ENCODE measurements around the gene HSF5.
A peak's percentile ranks its signal among the peaks of the same experiment; 100 is the strongest.

Gene HSF5

DNA sequence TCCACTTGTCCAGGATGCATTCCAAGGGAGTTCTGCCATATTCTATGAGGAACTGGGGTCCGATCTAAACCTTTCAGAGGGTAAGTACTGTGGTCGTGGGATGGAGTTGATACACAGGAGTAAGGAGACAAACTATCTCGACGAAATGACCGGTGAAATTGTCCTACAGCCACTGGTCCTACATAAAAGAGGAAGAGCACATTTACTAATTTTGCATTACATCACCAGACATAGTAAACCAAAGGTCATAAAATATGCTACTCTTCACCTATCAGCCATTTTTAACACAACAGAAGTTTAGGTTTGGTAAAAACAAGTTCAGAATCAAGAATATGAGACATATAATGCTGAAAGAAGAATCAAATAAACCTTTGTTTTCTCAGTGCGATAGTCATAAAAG is 8.1 kb downstream of the HSF5 start:
- FAIRE-seq: no peak

DNA sequence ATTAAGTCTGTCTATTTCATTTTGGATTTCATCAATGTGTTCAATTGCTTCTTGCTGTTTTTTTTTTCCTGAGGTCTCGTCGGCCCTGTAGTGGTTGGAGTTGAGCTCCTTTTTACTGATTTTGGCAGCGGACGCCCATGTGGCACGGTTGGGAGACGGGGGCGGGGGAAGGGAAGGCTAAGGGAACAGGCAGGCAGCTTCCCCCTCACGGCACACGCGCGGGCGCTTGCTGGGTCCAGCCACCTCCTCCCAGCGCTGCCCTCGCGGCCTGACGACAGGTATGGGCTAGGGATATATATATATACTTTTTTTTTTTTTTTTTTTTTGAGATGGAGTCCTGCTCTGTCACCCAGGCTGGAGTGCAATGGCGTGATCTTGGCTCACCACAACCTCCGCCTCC is 11.4 kb downstream of the HSF5 start:
- FAIRE-seq: no peak

DNA sequence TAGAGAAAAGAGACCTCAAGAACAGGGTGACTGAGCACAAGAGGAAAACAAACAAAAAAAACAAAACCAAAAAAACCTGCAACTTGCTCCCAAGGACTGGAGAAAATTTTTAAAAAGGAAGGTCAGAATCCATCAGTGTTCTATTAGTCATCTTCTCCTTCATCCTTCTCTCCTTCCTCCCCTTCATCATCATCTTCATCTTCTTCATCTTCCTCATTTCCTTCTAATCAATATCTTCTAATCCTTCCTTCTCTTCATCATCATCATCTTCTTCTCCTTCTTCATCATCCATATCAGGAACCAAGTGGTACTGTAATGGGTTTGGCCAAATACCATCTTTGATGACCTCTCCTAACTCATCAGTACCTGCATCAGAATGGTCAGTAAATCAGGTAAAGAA is 12.2 kb downstream of the HSF5 start:
- no peak for FAIRE-seq

DNA sequence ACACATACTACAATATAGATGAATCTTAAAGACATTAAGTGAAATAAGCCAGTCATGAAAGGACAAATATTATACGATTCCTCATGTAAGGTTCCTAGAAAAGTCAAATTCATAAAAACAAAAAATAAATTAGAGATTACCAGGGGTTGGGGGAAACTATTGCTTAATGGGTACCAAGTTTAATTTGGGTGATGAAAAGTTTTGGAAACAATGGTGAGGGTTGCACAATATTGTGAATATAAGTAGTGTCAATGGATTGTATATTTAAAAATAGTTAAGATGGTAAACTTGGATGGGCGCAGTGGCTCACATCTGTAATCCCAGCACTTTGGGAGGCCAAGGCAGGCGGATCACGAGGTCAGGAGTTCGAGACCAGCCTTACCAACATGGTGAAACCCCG is 17.9 kb downstream of the HSF5 start:
- no peak for FAIRE-seq

DNA sequence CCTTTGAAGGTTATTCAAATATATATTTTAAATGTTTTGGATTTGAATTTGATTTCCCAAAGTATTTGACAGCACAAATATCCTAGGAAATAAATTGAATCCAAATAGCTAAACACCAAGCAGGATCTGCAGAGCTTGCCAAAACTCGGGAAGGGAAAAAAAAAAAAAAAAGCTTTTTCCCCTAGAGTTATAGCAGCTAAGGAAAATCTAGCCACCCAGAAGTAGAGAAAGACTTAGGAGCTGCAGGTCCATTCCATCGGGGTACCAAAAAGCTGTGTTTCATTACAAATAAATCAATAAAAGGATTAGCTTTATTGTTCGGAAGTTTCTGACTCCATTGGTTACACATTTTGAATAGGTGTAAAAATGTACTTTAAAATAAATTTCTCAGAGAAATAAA is 19.3 kb downstream of the HSF5 start:
- FAIRE-seq: no peak

DNA sequence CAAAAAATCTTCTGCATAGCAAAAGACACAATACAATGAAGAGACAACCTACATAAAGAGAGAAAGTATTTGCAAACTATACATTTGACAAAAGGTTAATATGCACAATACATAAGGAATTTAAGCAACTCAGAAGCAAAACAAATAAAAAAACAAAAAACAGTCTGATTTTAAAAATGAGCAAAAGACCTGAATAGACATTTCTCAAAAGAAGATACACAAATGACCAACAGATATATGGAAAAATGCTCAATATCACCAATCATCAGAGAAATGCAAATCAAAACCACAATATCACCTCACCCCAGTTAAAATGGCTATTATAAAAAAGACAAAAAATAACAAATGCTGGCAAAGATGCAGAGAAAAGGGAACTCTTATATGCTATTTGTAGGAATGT is 32.7 kb downstream of the HSF5 start:
- no peak for FAIRE-seq

DNA sequence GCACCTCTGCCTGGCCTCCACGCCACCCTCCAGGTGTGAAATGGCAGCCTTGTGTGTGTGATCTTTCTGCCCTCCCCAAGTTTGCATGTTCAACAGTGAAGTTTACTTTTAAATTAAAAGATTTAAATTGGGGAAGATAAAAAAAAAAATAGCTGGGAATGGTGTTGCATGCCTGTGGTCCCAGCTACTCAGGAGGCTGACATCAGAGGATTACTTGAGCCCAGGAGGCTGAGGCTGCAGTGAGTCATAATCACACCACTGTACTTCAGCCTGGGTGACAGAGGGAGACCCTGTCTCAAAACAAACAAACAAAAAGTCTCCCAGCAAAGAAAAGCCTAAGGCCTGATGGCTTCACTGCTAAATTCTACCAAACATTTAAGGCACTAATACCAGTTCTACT is 35.5 kb downstream of the HSF5 start:
- FAIRE-seq: no peak

DNA sequence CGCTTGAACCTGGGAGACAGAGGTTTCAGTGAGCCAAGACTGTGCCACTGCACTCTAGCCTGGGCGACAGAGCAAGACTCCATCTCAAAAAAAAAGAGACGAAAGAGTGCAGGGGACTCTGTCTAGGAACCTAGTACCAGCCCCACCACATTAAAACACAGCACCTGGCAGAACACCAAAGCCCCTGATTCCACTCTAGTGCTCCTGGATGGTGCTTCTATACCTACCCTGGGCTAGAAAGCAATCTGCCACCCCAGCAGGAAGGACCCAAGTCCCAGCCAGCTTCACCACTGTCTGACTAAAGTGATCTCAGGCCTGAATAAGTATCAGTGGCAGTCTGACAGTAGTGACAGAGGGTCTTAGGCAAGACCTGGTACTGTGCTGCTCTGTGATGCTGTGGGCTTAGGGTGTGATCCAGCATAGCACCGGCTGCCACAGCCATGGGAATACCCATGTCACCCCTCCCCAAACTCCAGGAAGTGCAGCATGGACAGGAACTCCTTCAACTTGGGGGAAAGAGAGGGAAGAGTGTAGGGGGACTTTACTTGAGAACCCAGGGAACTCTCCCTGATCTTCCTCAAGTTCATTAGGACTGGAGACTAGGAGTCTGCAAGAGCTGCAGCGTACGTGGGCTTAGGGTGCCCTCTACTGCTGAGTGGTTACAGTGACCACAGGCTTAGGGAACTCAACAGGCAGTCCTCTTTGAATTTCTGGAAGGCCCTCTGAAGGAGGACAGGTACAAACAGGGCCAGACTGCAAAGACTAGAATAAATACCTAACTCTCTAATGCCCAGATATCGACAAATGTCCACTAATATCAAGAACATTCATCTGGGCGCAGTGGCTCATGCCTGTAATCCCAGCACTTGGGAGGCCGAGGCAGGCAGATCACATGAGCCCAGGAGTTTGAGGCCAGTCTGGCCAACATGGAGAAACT is 40.9 kb downstream of the HSF5 start:
- no peak for FAIRE-seq

DNA sequence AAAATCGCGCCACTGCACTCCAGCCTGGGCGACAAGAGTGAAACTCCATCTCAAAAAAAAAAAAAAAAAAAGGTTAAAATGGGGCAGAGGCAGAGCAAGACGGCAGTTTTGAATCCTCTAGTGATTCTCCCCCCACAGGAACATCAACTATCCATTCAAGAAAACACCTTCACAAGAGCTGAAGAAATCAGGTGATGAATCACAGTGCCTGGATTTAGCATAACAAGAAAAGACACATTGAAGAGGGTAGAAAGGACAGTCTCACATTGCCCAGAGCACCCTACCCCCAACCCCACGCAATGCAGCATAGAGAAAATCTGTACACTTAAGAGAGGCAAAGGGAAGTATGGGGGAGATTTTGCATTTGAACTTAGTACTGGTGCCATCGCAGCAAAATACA is 42.1 kb downstream of the HSF5 start:
- FAIRE-seq: no peak

DNA sequence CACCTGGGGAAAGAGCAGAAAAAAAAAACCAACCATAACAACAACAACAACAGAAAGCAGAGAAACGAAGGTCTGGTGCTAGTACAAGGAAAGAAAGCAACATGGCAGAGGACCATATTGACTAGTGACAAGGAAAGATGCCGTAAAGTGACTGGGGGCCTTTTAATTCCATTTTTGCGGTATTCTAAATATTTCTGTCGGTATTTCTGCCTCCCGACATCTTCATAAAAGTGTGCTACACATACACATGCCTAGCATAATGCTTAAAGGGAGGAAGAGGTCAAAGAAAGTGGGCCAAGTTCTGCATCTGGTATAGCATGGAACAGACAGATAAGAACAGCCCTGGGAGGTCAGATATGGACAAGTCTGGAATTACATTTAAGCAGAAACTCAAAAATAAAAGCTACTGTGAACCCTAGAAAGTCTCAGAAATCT is 51.4 kb downstream of the HSF5 start:
- FAIRE-seq: no peak

DNA sequence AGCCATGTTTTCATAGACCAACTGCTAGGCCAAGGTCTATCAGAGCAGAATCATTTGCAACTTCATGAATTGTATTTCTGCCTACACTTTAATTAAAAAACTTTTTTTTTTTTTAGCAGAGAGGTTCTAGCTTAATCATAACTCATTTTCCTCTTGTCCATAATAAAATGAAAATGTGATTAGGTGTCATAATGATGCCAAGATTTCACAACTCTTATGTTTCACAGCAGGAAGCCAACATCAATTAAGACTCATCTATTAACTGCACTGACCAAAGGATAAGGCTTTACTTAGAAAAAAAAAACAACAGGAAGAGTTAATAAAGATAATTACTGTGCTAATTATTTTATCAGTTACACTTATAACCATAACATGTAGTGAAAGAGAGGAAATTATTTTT is 52.0 kb downstream of the HSF5 start:
- no peak for FAIRE-seq

DNA sequence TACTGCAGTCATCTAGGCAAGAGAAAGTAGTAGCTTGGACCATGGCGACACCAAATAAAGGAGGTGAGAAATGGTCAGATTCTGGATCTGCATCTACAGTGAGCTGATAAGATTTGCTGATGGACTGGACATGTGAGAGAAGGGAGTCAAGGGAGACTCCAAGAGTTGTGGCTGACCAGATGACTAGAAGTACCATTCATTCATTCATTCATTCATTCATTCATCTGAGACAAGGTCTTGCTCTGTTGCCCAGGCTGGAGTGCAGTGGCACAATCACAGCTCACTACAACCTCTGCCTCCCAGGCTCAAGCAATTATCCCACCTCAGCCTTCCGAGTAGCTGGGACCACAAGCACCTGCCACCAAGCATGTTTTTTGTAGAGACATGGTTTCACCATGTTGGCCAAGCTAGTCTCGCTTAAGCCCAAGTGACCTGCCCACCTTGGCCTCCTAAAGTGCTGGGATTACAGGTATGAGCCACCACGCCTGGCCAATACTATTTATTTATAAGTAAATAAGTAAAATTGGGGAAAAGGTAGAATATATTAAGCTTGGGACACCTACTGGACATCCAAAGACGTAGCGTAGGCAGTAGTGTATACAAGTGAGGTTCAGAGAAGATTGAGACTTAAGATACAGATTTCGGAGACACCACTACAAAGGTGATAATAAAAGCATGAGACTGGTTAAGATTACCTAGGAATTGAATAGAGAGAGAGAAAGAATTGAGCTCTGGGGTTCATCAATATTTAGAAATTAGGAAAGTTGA is 55.2 kb downstream of the HSF5 start:
- FAIRE-seq: no peak

DNA sequence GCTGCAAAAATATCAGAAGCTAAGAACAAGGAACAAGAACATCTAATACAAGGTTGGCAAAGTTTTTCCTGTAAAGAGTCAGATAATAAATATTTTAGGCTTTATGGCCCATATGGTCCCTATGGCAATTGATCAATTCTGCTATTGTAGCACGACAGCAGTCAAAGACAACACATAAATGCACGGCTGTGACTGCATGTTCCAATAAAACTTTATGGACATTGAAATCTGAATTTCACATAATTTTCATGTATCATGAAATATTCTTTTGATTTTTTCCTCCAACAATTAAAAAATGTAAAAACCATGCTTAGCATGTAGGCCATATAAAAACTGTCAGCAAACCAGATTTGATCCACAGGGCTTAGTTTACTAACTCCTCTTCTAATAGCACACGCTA is 60.4 kb downstream of the HSF5 start:
- no peak for FAIRE-seq

DNA sequence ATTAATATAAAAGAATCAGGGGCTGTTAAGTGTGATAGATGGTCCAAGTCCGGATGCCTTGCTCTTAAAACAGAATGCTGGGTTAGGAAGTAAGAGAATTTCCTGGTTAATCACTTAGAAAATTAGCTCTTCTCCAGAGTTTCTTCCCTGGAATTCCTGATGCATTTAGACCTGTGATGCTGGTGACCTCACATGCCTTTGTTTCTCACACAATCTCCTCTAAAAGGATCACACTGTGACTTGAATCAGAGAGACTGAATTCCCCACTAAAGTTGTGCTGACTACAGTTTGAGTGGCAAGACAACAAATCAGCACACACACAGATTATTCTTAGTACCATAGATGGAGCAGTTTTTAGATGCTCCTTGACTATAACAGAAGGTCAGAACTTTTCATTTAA is 66.5 kb downstream of the HSF5 start:
- FAIRE-seq: no peak

DNA sequence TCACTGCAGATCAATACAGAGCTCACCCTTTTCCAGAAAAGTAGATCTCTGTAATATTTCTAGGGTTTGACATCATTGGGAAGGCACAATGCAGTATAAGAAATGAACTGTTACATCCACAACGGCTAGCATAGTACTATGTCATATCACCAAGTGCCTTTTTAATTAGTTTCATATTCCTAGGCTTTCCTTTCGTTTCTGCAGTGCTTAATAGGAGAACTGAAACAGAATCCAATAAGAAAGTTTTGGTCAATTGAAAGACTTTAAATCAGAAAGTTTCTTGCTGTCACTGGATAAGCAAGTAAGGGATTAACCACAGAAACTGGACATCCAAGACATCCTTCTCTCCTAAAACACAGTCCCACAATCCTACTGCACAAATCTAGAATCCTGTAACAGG is 67.4 kb downstream of the HSF5 start:
- no peak for FAIRE-seq

DNA sequence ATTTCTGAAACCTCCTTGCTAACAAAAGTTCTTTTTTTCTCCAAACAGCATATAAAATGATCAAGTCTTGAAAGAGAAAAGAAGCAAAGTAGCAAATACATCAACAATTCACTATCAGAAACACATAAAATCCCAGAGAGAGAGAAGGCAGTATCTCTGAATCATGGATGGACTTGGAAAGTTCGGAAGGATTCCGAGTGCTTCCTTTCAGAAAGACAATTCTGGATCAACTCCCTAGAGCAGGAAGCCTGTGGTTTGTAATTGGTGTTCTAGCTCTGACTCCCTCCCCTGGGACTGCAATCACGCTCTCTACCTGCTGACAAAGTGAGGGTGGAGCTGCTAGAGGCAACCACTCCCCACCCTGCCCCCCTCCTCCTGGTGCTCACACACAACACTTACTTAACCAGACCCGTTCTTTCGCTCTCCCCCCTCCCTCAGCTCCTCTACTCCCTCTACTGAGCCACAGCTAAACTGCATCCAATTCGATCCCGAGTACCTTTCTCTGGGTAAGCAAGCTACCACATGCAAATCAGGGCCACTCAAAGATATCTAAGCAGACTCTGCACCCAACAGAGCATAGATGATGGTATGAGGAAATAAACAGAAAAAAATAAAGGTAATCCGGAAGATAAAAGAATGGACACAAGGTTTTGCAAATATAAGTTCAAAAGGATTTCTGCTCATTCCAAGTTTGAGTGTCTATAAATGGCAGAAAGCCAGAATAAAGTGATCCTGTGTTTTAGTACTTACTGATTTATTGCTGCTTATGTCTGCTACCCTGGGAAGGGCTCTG is 70.7 kb downstream of the HSF5 start, which contains the start of gene RNF43:
Gene RNF43, minus strand, starts transcription at position 235 of the 793 bp plus-strand sequence. CDS start 1,957 bp downstream, outside the sequence.
- FAIRE-seq: peak; percentile 59

DNA sequence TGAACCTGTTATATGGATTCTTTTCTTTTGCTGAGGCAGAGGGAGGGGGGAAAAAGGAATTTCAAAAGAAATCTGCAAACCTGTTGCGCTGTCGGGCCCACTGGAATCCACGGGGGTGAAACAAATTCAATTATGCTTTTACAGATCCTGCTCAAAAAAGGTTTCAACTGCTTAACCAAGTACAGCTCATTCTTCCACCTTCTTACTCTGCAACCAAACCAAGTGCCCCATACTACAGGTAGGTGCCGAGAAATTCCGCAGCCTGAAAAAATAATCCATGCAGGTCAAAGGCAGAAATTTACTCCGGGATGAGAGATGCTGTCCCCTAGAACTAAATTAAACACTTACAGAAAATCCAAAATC is 71.3 kb downstream of the HSF5 start:
- no peak for FAIRE-seq

DNA sequence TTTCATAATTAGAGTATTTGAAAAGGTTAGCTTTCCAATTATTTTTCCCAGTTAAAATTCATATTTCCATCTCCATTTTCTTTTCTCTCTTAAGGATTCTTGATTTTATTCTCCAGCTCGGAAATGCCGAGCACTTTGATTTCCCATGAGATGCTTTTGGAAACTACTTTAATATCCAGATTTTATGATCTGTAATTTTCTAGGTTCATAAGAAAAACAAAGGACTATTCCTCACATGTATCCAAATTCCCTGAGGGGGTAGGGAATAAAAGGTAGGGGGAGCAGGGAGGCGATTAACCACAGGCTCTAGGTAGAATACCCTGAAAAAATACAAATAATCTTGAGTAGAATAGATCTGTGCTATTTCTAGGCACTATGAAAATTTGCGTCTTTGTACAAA is 71.8 kb downstream of the HSF5 start:
- FAIRE-seq: no peak

DNA sequence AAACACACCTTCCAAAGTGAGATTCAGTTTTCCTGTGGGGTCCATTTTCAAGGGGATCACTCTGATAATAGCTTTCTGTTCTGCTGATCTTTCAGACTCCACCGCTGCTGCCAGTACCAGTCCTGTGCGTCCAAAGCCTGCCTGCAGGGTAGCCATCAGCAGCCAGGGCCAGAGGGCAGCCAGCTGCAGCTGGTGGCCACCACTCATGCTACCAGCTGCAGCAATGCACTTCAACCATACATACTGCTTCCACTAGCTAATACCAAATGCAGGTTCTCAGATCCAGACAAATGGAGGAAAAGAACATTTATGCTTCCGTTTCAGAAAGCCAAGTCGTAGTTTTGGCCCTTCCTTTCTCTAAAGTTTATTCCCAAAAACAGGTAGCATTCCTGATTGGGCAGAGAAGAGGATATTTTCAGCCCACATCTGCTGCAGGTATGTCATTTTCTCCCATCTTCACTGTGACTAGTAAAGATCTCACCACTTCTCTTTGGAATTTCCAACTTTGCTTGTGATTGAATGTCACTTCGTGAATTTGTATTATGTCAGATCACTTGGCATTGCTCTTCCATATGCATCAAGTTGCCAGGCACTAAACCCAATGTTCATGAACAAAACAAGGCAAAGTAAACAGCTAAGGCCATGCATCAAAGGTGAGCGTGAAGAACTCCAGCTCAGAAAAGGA is 72.7 kb downstream of the HSF5 start:
- no peak for FAIRE-seq

DNA sequence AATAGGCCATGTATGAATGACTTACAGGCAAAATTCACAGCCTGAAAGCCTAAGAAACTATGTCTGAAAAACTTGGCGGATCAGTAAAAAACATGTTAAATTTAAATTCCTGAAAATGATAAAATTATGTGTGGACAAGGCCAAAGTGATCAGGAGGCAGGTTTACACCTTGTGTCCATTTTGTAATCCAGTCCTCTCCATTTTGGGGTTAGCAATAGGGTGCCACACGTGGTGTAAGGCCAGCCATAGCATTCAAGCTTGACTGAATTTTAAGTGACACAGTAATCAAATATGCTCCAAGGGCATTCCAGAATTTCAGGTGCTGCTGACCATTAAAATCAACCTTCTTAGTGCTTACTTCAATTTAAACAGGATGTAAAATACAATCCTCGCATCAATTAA is 73.6 kb downstream of the HSF5 start:
- no peak for FAIRE-seq

DNA sequence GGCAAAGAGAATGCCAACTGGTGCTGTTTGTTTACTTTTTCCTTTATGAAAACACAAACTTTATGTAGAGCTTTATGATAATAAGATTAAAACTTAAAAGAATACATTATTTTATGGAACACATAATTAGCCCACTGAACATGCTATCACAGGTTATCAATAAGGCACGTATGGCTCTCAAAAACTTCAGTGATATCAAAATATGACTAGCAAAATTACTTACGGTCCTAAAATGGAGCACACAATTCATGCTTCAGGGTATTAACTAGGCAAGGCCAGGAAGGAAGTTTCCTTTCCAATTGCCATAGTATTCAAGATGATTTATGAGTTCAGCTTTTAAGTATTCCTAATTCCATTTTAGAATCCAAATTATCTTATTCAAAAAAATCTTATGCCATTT is 74.5 kb downstream of the HSF5 start:
- FAIRE-seq: no peak

DNA sequence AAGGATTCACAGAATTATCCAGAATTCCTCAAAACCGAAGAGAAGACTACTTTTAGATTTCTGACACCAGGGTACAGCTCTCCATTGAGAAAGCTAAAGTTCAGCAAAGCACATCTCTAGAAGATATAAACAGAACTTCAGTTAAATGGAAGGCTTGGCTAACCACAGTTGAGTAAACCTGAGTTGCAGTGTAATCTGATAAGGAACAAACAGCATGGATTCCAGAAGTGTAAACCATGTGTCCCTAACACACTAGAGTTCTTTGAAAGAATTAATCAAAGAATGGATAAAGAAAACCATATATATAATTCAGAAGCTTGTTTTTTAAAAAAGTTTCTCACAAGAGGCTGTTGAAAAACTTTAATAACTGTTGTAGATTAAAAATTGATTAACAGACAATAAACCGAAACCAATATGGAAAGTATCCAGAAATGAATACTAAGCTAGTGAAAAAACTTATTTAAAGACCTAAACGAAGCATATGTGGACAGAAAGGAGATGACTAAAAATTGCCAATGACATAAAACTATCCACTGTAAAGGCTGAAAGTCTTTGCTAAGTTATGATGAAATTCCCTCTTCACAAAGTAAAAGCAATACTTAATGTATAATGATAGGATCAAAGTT is 75.1 kb downstream of the HSF5 start:
- FAIRE-seq: no peak
